Ectodermal cell (in vitro differentiated cells): ENCODE results near the gene CEP104.

Source experiments
- H3K27ac ChIP-seq: 2 replicates; pipeline ENCODE4 v1.7.0; 2013; ENCODE audit warnings: mild to moderate bottlenecking, low read depth, low read length; ENCODE audit not compliant: insufficient read depth, poor library complexity, severe bottlenecking
- H3K27me3 ChIP-seq: 2 replicates; pipeline ENCODE4 v1.7.0; 2013; ENCODE audit warnings: mild to moderate bottlenecking, low read length; ENCODE audit not compliant: insufficient read depth, control insufficient read depth, poor library complexity, severe bottlenecking
- H3K36me3 ChIP-seq: one replicate; pipeline ENCODE4 v1.7.0; 2013; ENCODE audit warnings: low read length; ENCODE audit not compliant: control insufficient read depth, insufficient read depth
- H3K4me1 ChIP-seq: one replicate; pipeline ENCODE4 v1.7.0; 2013; ENCODE audit warnings: low read length; ENCODE audit not compliant: control insufficient read depth, insufficient read depth
- H3K4me3 ChIP-seq: 2 replicates; pipeline ENCODE4 v1.7.0; 2013; ENCODE audit warnings: low read depth, low read length, control low read depth; ENCODE audit not compliant: insufficient read depth
- H3K9me3 ChIP-seq: 2 replicates; pipeline ENCODE4 v1.7.0; 2013; ENCODE audit warnings: mild to moderate bottlenecking, low read length, moderate library complexity; ENCODE audit not compliant: control insufficient read depth
- WGBS, 2 experiments: methylation state at CpG; one replicate each; pipeline ENCODE4 v1.1.7; 2013; ENCODE audit warnings: missing lambda C conversion rate in 2 of 2; 5-methylcytosine and 5-hydroxymethylcytosine counted together

CEP104 gene

DNA sequence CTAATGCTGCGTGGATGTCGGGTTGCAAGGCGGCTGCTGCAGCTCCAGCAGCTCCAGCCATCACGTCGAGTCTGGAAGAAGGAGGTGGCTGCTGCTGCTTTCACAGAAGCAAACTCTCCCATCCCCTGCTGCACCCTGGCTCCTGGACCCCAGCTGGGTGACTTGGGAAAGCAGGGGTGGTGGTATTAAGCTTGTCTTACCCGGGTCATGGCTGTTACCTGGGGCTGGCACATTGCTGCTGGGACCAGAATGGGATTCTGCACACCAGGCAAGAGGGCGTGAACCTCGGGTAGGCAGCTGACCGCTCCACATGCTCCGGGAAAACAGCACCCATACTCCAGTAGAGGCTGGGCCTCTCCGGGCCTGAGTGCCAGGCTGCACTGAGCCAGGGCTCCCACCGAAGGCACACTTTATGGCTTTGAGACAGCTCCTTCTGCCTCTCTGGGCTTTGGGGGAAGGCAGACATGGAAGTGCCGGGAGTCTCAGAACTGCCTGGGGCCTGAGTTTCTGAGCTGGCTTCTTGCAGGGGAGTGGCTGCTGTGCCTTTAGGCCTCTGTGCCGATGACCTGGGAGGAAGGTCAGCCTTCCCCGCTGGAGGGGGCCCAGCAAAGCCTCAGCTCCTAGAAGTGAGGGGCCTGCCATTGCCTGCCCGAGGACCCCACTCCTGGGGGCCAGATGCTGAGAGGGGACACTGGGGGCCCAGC, 83.3 kb downstream of the CEP104 start:
- WGBS, 2 experiments = 86 to 89% methylated on average over 16 of the region's 16 CpGs
- H3K4me3 ChIP-seq = no peak overlapping the region
- H3K36me3 ChIP-seq = no peaks in the 10 kb centered on the region
- peaks cover 36% of the 10 kb centered on the region for H3K4me1 ChIP-seq
- no peak overlapping the region for H3K27ac ChIP-seq
- H3K27me3 ChIP-seq = peaks cover 13% of the 10 kb centered on the region
- H3K9me3 ChIP-seq = no peaks in the 10 kb centered on the region

DNA sequence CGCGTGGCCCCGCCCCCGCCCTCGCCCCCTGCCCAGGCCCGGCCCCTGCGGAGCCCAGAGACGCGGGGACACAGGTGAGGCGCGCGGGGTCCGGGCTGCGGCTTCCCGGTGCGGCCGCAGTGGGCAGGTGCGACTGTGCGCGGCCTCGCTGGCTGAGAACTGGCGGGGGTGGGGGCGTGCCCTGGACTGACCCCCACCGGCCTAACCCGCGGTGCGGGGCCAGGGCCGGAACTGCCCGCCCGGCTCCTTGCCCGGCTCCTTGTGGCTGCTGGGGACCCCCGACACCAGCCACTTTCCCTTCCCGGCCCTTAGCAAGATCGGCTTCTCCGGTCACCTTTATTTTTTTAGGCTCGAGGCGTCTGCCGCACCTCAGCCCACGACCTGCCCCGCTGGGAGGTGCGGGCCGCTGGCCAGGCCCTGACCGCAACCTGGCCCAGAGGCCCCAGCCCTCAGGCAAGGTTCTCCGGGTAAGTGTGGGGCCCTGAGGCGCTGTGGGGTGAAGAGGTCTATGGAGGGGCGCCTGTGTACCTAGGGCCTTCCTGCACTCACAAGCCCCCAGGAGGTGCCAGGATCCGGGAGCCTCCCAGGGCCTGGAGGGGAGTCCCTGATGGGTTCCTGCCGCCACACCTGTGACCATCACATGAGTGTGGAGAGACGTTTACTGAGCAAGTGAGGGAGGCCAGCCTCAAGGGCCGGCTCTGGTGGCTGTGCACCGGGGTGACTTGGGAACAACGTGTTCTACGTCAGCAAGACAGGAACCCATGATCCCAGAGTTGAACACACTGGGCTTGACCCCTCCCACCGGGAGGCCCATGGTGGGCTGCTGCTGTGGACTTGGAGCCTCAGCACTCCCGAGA, 84.1 kb downstream of the CEP104 start, which contains the start of gene SMIM1:
Gene SMIM1 (plus strand): TSS at position 35 of the 857 bp plus-strand sequence. CDS start 2,625 bp downstream, outside the sequence.
- 25% methylated on average over 55 of the region's 55 CpGs for WGBS, 2 experiments

DNA sequence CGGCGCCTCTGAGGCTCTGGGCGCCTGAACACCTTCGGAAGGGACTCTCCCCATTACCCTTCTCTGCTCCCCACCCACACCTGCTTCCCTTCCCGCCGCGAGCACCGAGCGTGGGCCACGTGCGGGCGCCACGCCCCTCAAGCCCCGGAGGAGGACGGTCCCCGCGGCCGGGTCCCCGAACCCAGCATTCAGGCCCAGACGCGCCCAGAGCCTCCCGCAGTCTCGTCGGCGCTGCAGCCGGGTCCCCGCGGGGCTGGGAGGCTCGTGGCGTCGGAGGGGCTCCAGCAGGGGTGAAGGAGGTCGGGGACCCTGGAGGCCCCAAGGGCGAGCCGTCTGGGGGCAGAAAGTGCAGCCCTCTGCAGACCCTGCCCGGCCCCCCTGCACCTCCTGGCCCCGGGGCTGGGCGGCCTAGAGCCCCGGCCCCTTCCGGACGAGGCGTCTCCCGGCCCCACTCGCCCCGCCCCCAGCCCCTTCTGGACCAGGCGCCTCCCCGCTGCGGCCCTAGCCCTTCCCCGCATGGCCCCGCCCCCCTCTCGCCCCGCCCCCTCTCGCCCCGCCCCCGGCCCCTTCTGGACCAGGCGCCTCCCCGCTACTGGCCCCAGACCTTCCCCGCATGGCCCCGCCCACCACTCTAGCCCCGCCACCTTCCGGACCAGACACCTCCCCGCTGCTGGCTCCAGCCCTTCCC, 84.8 kb downstream of the CEP104 start:
- H3K9me3 ChIP-seq = no peaks in the 10 kb centered on the region
- H3K27ac ChIP-seq = no peak overlapping the region
- H3K4me3 ChIP-seq = peak overlapping the region; percentile 51
- WGBS, 2 experiments = 1% methylated on average over 55 to 57 of the region's 61 CpGs
- H3K27me3 ChIP-seq = peaks cover 13% of the 10 kb centered on the region
- H3K36me3 ChIP-seq = no peaks in the 10 kb centered on the region
- H3K4me1 ChIP-seq = peaks cover 36% of the 10 kb centered on the region

More for the DNA sequence above, 84.1 kb downstream of the CEP104 start, which contains the start of gene SMIM1:
- Histone ChIP-seq H3K4me3 (peak within 1 kb of the TSS; percentile 51), H3K27ac (no peak within 1 kb of the TSS), H3K4me1 (peaks cover 36% of the 10 kb centered on the region), H3K36me3 (no peaks in the 10 kb centered on the region), H3K27me3 (peaks cover 13% of the 10 kb centered on the region), H3K9me3 (no peaks in the 10 kb centered on the region)

DNA sequence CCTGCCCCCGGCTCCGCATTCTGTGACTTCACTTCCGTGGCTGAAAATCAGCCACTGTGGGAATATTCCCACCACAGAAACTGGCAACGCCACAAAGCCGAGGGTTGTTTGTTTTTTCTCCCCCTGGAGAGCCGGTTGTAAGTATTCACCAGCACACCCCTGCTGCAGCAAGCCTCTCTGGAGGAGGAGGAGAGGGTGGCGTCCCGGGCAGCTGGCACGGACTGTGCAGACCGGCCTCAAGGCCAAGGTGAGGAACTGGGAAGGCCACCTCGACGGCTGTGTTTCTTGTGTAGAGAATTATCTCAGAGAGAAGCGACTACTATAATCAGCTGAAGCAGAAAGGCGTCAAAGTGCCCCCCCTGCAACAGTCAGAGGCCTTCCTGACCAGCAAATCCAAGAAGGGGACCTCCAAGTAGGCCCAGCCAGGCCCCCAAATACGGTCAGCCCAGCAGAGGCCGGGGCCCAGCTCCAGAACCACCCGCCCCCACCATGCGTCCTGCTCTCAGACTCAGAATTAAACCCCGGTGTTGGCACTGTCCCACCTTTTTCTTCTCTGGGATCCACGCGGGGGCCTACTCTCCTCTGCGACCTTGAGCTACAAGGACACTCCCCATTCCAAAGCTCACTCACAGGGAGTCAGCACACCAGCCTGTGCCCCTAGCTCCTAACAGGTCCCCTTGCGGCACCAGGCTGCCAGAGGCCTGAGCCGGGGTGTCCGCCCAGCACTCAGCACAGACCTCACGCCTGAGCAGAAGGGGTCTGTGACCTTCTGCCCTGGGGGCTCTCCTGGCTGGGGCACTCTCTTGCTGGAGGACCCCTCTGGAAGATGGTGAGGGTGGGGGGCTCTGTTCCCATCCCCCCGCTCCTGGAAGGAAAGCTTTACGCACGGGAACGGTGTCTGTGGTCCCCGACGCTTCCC, 85.6 kb downstream of the CEP104 start:
- Histone ChIP-seq H3K4me3 (peak overlapping the region; percentile 51), H3K4me1 (peaks cover 36% of the 10 kb centered on the region)
- 65% methylated on average over 32 of the region's 32 CpGs for WGBS, 2 experiments

DNA sequence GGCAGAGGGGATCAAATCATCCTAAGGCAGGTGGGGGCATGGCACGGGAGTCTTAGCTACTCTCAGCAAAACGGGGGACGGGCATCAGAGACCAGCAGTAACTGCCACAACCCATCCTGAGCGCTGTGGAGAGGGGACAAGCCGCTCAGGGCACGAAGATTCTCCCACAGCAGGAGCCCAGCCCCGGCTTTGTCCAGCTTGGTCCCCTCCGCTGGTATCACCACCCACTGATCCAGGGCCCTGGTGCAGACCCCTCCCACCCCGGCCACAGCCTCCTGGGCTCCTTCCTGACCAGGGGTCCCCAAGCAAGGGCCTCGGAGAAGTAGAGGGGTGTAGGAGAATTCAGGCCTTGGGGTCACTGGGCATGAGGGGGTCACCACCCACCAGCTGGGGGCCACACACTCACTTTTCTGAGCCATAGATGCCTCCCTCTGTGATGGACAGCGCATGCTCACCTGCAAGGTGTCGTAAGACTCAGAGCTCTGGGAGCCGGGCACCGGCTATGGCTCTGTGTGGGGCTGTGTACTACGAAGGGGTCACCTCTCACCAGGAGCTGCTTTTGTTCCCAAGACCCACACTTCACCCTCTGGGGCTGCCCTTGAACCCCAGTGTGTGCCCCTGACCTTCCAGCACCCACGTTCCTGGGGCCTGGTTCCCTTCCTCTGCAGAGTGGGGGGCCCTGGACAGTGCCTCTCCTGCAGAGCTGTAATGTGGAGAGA, 86.8 kb downstream of the CEP104 start:
- Histone ChIP-seq H3K27ac (no peak overlapping the region), H3K4me3 (no peak overlapping the region), H3K27me3 (peaks cover 13% of the 10 kb centered on the region), H3K9me3 (no peaks in the 10 kb centered on the region), H3K36me3 (no peaks in the 10 kb centered on the region), H3K4me1 (peaks cover 27% of the 10 kb centered on the region)
- WGBS, 2 experiments = 90 to 92% methylated on average over 16 of the region's 16 CpGs

More for the DNA sequence above, 85.6 kb downstream of the CEP104 start:
- Histone ChIP-seq H3K27ac (no peak overlapping the region), H3K36me3 (no peaks in the 10 kb centered on the region), H3K9me3 (no peaks in the 10 kb centered on the region), H3K27me3 (peaks cover 13% of the 10 kb centered on the region)

DNA sequence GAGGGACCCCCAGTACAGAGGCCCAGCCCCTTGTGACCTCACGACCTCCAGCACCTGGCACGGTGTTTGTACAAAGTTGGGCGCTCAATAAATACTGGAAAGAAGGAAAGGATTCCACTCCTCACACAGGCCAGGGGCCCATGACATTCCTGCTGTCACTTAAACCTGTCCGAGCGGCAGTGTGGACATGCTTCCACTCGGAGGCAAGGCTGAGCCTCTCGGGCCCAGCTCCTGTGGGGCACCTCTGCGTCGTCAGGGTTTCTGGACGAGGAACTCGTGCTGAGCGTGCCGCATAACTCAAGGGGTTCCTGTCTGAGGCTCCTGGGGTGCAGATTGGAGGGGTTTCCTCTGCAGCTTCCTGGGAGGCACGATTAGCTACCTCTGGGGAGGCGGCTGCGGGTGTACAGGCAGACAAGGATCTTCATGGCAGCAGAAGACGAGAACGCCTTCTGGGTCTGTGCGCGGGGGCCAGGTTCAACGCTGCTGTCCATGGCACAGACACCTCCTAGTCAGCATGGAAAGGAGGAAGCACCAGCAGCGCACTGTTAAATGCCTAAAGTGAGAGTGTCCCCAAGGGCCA, 88.1 kb downstream of the CEP104 start:
- H3K4me1 ChIP-seq = peaks cover 18% of the 10 kb centered on the region

DNA sequence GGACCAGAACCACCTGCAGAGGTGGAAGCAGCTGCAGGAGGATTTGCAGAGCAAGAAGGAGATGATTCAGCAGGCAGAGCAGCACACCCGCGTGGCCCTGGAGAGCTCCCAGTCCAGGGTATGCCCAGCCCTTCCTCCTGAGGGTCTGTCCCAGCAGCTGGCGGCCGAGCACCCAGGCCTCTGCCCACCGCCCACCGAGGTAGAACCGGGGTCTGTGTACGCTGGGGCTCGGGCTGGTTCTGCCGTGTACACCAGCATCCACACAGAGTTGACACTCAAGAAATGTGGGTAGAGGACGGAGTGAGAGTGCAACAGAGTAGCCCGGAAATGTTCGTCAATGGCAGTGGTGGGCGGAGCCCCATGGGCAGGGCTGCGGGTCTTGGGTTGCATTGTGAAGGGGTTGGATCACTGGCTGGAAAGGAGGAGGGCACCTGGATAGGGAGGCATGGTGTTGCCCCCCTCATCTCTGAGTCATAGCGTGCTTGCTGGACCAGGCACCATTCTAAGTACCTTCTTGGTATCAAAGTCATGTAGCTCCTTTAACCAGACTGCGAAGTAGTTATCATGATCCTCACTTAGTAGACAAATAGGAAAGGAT, 89.6 kb downstream of the CEP104 start:
- H3K27ac ChIP-seq = no peak overlapping the region
- no peaks in the 10 kb centered on the region for H3K9me3 ChIP-seq
- H3K4me1 ChIP-seq = peaks cover 8% of the 10 kb centered on the region
- no peak overlapping the region for H3K4me3 ChIP-seq
- H3K36me3 ChIP-seq = no peaks in the 10 kb centered on the region
- 90 to 94% methylated on average over 17 of the region's 17 CpGs for WGBS, 2 experiments
- peaks cover 7% of the 10 kb centered on the region for H3K27me3 ChIP-seq

More for the DNA sequence above, 88.1 kb downstream of the CEP104 start:
- 93 to 96% methylated on average over 22 of the region's 22 CpGs for WGBS, 2 experiments
- Histone ChIP-seq H3K36me3 (no peaks in the 10 kb centered on the region), H3K4me3 (no peak overlapping the region), H3K27me3 (peaks cover 13% of the 10 kb centered on the region), H3K27ac (no peak overlapping the region), H3K9me3 (no peaks in the 10 kb centered on the region)

DNA sequence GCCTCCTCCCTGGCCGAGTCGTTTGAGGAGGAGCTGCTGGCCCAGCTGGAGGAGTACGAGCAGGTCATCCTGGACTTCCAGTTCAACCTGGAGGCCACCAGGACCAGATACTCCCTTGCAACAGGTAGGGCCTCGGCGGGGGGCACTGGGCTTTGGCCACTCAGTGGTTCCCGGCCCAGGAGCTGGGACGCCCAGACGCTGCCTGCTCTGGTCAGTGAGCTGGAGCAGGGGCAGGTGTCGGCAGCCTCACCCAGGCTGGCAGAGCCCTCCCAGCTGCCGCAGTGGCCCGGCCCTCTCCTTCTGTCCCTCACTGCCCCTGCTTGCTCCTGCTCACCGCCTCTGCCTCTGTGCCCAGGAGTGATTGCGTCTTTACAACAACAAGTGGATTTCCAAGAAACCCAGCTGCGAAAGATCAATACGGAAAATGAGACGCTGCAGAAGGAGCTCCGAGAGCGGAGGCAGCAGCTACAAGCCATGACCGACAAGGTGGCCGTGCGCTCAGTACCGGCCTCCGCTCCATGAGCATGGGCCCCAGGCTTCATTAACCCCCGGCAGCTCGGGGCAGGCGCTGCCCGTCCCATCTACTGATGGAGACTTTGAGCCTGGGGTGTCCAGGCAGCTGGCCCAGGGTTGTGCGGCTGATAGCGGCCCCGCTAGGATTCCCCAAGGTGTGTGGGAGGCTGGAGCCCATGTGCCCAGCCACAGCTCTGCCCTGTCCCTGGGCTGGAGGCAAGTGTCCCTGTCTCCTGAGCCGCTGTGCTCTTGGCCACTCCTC, 93.5 kb downstream of the CEP104 start:
- Histone ChIP-seq H3K4me3 (no peak overlapping the region), H3K36me3 (no peaks in the 10 kb centered on the region), H3K27me3 (peaks cover 4% of the 10 kb centered on the region), H3K9me3 (no peaks in the 10 kb centered on the region), H3K4me1 (no peaks in the 10 kb centered on the region), H3K27ac (no peak overlapping the region)
- 92 to 93% methylated on average over 31 of the region's 31 CpGs for WGBS, 2 experiments
